Rectal smooth muscle tissue (tissue), 1 donor: ENCODE results near the gene THOC6.
A peak's percentile ranks its signal among the peaks of the same experiment; 100 is the strongest.

Source experiments
- H3K27ac ChIP-seq: one replicate; pipeline ENCODE4 v1.7.0; 2013; ENCODE audit warnings: low read depth, low read length, inconsistent platforms
- H3K27me3 ChIP-seq: one replicate; pipeline ENCODE4 v1.7.0; 2013; ENCODE audit warnings: low read length; ENCODE audit not compliant: control insufficient read depth, insufficient read depth
- H3K36me3 ChIP-seq: one replicate; pipeline ENCODE4 v1.7.0; 2013; ENCODE audit warnings: low read length; ENCODE audit not compliant: control insufficient read depth, insufficient read depth
- H3K4me1 ChIP-seq: one replicate; pipeline ENCODE4 v1.7.0; 2013; ENCODE audit warnings: low read length; ENCODE audit not compliant: control insufficient read depth, insufficient read depth
- H3K4me3 ChIP-seq: one replicate; pipeline ENCODE4 v1.7.0; 2013; ENCODE audit warnings: low read length
- H3K9ac ChIP-seq: one replicate; pipeline ENCODE4 v1.7.0; 2013; ENCODE audit warnings: low read length

Gene THOC6

DNA sequence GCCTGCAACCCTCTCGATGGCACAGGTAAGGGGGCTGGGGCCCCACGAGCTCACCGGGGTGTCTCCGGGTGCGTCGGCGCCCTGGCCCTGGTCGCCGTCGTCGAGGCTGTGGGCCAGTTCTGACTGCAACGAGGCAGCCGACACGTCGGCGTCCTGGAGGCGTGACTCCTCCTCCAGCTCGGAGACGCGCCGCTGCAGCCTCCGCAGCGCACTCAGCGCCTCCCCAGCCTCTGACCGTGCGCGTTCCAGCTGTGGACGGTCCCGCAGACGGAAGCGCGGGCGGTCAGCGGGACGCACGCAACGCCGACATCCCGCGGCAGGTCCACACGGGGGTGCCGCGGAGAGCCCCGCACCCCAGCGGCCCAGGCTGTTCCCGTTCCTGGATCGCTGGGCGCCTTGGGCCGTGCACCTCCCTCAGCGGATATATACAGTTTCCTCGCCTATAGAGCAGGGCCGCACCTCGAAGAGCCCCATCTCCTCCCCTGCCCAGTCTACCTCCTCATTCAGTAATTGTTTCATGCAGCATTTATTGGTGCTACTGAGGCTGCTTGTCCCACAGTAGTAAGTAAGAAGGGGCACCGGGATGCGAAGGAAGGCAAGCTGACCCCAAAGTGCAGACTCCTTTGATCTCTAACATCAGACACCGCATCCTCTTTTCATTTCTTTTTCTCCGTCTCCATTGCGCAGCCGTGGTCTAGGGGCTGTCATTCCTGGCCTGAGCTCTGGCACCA is 5.8 kb downstream of the THOC6 start:
- H3K4me1 ChIP-seq, result peaks cover 5% of the 10 kb centered on the region
- no peak overlapping the region for H3K4me3 ChIP-seq
- H3K27me3 ChIP-seq, result peaks cover 13% of the 10 kb centered on the region
- H3K36me3 ChIP-seq, result peaks cover 4% of the 10 kb centered on the region
- H3K27ac ChIP-seq, result no peak overlapping the region
- H3K9ac ChIP-seq, result no peak overlapping the region

DNA sequence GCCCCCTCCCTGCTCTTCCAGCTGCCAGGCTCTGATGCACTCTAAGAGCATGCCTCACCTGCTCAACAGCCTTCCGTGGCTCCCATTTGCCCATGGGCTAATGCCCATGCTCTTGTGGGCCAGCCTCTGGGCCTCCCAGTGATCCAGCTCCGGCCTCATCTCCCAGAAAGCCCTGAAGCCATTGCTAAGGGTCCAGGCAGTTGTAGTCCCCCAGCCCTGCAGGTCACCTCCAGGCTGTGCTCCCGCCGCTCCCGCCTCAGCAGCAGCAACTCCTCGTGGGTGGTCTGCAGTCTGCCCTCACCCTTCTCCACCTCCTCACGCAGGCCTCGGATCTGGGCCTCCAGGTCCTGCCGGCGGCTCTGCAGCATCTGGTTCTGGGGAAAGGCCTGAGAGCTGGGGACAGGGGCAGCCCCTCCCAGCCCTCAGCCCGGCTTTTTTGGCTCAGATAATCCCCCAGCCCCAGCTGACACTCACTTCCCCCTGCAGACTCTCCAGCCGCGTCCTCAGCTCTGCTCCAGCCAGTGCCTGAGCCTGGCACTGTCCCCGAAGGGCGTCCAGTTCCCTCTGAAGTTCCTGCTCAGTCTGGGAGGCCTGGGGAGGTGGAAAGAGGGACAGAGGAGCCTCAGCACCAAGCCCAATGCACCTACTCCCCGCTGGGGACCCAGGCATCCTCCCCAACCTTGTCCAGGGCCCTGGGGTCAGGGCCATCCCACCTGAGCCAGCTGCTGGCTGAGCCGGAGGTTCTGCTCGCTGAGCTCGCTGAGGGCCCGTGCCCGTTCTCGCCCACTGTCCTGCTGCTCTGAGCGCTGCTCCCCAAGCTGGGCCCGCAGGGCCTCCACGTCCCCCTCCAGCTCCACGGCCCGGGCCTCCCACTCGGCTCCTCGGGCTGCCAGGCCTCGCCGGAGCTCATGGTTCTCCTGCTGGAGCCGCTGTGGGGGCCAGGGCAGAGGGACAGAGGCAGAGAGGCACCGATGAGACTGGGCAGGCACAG is 6.7 kb downstream of the THOC6 start:
- H3K4me1 ChIP-seq, result peaks cover 5% of the 10 kb centered on the region
- no peak overlapping the region for H3K4me3 ChIP-seq
- peaks cover 4% of the 10 kb centered on the region for H3K36me3 ChIP-seq
- H3K27me3 ChIP-seq, result peaks cover 13% of the 10 kb centered on the region
- no peak overlapping the region for H3K9ac ChIP-seq
- H3K27ac ChIP-seq, result no peak overlapping the region

DNA sequence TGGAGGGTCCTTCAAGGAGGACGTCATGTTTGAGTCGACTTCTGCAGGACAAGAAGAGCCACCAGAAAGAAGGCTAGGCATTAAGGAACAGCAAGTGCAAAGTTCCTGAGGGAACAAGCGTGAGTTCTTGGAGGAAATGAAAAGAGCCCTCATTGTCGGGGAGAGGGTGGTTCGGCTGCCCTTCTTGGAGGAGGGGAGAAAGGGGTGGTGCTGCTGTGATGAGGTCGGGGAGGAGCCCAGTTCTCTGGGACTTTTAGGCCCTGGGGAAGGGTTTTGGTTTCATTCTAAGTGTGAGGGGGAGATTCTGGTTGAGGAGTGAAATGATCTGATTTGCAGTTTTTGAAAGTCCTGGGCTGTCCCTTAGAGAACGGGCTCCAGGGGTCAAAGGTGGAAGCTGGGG is 8.8 kb downstream of the THOC6 start:
- H3K27me3 ChIP-seq, result peaks cover 17% of the 10 kb centered on the region
- H3K4me3 ChIP-seq, result no peak overlapping the region
- H3K36me3 ChIP-seq, result peaks cover 4% of the 10 kb centered on the region
- H3K9ac ChIP-seq, result no peak overlapping the region
- H3K4me1 ChIP-seq, result peaks cover 5% of the 10 kb centered on the region
- H3K27ac ChIP-seq, result no peak overlapping the region

DNA sequence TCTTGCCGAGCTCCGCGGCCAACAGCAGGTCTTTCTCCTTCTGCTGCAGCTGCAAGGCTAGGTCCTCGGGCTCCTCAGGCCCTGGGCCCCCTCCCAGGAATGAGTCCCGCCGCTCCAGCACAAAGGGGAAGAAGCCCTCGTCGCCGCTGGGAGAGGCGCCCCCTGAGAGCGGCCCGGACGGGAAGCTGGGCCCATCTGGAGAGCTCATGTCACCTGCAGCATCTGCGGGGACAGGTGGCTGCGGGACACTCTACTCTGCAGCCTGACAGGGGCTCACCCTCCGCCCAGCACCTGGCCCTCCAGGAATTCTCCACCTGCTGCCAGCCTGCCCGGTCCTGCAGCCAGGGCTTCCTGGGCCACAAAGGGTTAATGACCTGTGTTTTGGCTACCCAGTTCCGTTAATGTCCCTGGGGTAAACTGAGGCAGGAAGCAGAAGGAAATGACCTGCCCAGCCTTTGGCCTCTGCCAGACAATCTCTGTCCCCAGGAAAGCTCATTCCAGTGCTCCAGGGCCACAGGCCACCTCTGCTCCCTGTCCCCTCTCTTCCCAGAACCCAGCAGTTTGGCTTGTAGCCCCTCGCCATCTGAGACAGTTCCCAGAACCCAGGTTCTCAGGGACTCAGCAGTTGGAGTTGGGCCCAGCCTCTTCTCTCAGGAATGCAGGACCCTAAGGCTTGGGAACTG is 11.6 kb downstream of the THOC6 start:
- no peak overlapping the region for H3K9ac ChIP-seq
- H3K36me3 ChIP-seq, result no peaks in the 10 kb centered on the region
- no peaks in the 10 kb centered on the region for H3K4me1 ChIP-seq
- H3K27me3 ChIP-seq, result peaks cover 14% of the 10 kb centered on the region
- peak overlapping the region; percentile 49 for H3K4me3 ChIP-seq
- H3K27ac ChIP-seq, result no peak overlapping the region

DNA sequence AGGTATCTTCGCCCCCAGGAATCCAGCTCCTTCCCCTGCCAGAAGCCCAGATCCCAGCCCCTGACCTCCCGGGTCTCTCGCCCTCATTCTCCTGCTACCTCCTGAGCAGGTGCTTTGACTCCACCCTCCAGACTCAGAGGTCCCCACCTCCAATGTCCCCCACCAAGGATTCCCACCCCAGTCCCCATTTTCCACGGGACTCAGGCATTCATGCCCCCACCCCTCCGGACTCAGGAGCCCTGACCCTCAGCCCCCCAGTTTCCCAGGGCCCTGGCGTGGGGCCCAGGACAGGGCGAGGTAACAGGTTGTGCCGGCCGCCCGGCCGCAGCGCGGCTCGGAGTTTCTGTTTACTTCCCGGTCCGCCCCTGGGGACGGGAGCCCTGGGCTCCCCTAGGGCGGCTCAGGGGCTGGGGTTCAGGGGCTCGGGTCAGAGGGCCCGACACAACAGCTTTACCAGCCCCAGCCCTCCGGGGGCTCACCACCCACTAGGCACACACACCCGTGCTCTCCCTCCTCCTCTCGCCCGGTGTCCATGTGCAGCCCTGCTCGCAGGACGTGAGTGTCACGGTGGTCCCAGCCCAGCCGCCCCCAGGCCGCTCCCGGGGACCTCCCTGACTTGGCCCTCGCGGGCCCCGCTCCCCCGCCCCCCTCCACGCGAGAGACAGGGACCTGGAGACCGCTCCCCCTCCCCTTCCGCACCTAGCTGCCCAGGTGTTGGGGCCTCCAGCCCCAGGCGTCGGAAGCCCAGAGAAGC is 12.3 kb downstream of the THOC6 start:
- Histone ChIP-seq H3K27ac (no peak overlapping the region), H3K4me3 (peak overlapping the region; percentile 49), H3K4me1 (no peaks in the 10 kb centered on the region), H3K9ac (no peak overlapping the region), H3K27me3 (peaks cover 12% of the 10 kb centered on the region), H3K36me3 (no peaks in the 10 kb centered on the region)

DNA sequence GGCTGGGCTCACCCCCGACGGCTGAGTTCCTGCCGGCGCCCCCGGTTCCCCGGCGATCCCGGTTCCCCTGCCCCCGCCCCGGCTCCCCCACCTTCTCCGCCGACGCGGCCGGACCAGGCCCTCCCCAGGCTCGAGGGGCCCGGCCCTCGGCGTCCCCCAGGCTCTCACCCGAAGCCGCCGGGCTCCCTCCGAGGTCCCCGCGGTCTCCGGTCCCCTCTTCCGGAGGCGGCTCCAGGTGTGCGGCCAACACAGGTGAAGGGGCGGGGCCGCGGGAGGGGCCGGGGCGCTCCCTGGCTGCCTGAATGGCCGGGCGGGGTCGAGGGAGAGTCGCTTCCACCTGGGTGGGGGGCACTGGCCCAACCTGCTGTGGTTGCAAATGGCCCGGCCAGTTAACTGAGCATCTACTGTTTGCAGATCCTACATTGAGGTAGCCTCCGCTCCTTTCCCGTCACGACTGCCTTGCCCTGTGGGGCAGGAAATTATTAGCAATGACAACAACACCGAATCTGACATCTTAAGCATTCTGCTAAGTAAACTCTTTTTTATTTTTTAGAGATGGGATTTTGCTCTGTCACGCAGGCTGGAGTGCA is 13.0 kb downstream of the THOC6 start, which contains the start of gene BICDL2:
BICDL2 (minus strand) TSS at position 219 of the 590 bp plus-strand sequence. CDS start 1,448 bp downstream, outside the sequence.
- Histone ChIP-seq H3K36me3 (no peaks in the 10 kb centered on the region), H3K9ac (no peak within 1 kb of the TSS), H3K4me1 (no peaks in the 10 kb centered on the region), H3K27ac (no peak within 1 kb of the TSS), H3K4me3 (peak within 1 kb of the TSS; percentile 49), H3K27me3 (peaks cover 12% of the 10 kb centered on the region)

DNA sequence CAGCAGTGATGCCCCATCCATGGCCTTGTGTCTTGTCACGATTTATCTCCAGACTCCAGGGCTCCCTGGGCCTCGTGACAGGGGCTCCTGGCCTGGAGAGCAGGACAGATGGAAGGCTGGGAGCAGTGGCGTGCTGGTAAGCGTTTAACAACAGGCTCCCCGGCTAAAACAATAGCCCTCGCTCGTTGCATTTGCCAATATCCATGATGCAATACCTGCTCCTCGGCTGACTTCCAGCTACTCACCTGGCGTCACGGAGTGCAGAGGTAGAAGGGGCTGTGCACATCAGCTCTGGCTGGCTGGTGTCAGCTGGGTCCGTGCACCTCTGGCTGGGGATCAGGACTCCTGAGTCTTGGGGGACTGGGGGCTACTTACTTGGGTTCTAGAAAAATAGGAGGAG is 14.4 kb downstream of the THOC6 start:
- Histone ChIP-seq H3K9ac (no peak overlapping the region), H3K4me1 (no peaks in the 10 kb centered on the region), H3K27ac (no peak overlapping the region), H3K4me3 (no peak overlapping the region), H3K27me3 (peaks cover 12% of the 10 kb centered on the region), H3K36me3 (no peaks in the 10 kb centered on the region)

DNA sequence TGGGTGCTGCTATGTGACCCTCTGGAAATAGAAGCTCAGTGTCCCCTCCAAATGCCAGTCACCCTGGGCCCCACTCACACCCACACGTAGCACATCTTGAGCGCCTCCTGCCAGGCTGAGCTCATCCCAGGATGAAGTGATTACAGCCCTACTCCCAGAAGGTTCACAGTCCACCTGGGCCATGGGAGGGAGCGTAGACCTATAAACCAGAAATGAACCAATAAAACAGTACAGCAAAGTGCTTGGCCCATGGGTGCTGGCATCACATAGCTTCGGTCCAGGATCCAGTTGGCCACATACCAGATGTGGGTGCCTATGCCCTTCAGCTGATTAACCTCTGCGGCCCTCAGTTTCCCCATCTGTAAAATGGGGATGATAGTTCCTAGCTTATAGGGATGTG is 15.1 kb downstream of the THOC6 start:
- Histone ChIP-seq H3K9ac (no peak overlapping the region), H3K27me3 (peaks cover 12% of the 10 kb centered on the region), H3K36me3 (no peaks in the 10 kb centered on the region), H3K27ac (no peak overlapping the region), H3K4me3 (no peak overlapping the region), H3K4me1 (no peaks in the 10 kb centered on the region)

DNA sequence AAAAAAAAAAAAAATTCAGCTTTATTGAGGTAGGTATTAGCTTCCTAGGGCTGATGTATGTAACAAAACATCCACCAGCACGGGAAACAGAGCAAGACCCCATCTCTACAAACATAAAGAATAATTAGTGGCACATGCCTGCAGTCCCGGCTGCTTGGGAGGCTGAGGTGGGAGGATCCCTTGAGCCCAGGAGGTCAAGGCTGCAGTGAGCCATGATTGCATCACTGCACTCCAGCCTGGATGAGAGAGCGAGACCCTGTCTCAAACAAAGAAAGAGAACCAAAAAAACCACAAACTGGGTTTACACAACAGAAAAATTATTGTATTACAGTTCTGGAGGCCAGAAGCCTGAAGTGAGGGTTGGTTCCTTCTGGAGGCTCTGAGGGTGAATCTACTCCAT is 18.5 kb downstream of the THOC6 start:
- peaks cover 23% of the 10 kb centered on the region for H3K27me3 ChIP-seq
- H3K27ac ChIP-seq, result no peak overlapping the region
- no peak overlapping the region for H3K9ac ChIP-seq
- no peak overlapping the region for H3K4me3 ChIP-seq
- H3K4me1 ChIP-seq, result no peaks in the 10 kb centered on the region
- no peaks in the 10 kb centered on the region for H3K36me3 ChIP-seq

DNA sequence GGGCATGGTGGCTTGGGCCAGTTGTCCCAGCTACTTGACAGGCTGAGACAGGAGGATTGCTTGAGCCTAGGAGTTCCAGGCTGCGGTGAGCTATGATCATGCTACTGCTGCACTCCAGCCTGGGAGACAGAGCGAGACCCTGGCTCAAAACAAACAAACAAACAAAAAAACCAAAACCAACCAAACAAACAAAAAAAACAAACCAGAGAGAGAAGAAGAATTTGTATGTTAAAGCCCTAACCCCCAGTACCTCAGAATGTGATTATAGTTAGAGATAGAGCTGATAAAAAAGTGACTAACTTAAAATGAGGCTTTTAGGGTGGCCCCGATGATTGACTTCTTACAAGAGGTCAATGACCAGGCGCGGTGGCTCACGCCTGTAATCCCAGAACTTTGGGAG is 20.9 kb downstream of the THOC6 start:
- Histone ChIP-seq H3K4me1 (no peaks in the 10 kb centered on the region), H3K9ac (no peak overlapping the region), H3K27me3 (peaks cover 18% of the 10 kb centered on the region), H3K4me3 (no peak overlapping the region), H3K36me3 (no peaks in the 10 kb centered on the region), H3K27ac (no peak overlapping the region)

DNA sequence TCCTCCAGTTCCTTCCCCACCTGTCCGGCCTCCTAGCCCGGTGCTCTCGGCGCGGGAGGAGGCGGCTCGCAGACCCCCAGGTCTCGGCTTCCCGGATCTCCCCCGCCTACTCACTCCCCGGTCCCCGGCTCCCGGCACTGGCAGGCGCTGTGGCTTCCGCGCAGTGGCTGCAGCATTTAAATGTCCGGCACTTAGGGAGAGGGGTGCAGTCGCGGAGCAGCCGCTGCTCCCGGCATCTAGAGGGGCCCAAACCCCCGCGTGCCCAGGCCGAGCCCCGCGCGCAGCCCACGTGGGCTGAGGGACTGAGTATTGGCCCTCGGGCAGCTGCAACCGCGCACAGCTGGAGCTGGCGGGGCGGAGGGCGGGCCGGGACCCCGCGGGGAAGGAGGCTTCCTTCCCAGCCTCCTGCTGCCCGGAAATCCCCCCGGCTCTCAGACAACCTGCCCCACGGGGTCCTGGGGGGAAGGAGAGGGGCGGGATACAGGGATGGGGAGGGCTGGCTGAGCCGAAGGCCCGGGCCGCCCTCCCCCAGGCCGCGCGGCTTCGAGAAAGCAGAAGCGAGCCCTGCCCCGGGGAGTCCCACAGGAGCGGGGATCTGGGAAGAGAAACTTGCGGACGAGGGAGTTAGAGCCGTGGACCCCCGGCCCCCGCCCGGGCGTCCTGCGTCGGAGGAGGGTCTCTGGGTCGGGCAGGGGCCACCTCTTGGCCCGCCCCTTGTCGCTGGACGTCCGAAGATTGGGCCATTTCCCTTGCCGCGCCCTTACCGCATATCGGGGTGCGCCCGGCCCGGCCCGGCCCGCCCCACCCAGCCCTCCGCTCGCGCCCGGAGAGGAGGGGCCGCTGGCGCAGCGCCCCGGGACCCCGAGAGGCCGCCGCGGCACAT is 22.2 kb downstream of the THOC6 start, which contains the start of gene MMP25:
MMP25 (plus strand) TSS at position 804 of the 883 bp plus-strand sequence. CDS start 357 bp downstream, outside the sequence.
- Histone ChIP-seq H3K4me1 (no peaks in the 10 kb centered on the region), H3K9ac (no peak within 1 kb of the TSS), H3K36me3 (no peaks in the 10 kb centered on the region), H3K27me3 (peaks cover 18% of the 10 kb centered on the region), H3K4me3 (peak within 1 kb of the TSS; percentile 59), H3K27ac (no peak within 1 kb of the TSS)
